H4 (cell line): Measurements from ENCODE around the gene ROS1. TPM values are rescaled to one million over a fixed set of nuclear protein-coding genes. Genes with fewer than 3 reads are reported as not detected.
A peak's percentile ranks its signal among the peaks of the same experiment; 100 is the strongest.
"Not testable (repeated sequence)": the region's sequence is repeated elsewhere in the genome, so short reads cannot be mapped to it uniquely, and the experiment has no call there.

ENCODE experiments used
- DNase-seq: peaks from one replicate; pipeline ENCODE4 v3.0.0-alpha.2; 2015; ENCODE audit warnings: low spot score
- total RNA-seq: library from RNA; depleted of rRNA; stranded (reverse); fragments of >200 nt; shearing (Covaris generic); gene quantifications from 2 replicates; pipeline ENCODE4 v1.2.3, GENCODE V29; 2014; rRNA removed

ROS1 gene
- total RNA-seq, 1 experiment from 2014 or later, result 0.70 TPM

- DNase-seq, result no peak
Observed at GRCh38 chr6:117267766-117268534, 157.8 kb downstream of the ROS1 start.

- DNase-seq, result no peak
Observed at GRCh38 chr6:117267054-117267347, 158.7 kb downstream of the ROS1 start.

GRCh38 chr6:117266257-117267053 lies 159.3 kb downstream of the ROS1 start:
- DNase-seq, result no peak

GRCh38 chr6:117265410-117266256 lies 160.1 kb downstream of the ROS1 start, which contains the start of gene VGLL2:
VGLL2 (plus strand) TSS chr6:117265558; CDS start chr6:117265764, 206 bp downstream.
- DNase-seq, result peak; percentile 32

GRCh38 chr6:117264692-117265409 lies 160.9 kb downstream of the ROS1 start:
- DNase-seq, result no peak

- no peak for DNase-seq
Observed at GRCh38 chr6:117264369-117264691, 161.4 kb downstream of the ROS1 start.

GRCh38 chr6:117263353-117263927 lies 162.3 kb downstream of the ROS1 start:
- no peak for DNase-seq

GRCh38 chr6:117262799-117263198 lies 162.9 kb downstream of the ROS1 start:
- no peak for DNase-seq

GRCh38 chr6:117253785-117254184 lies 172.0 kb downstream of the ROS1 start:
- DNase-seq, result no peak

GRCh38 chr6:117244979-117245378 lies 180.8 kb downstream of the ROS1 start:
- not testable (repeated sequence) for DNase-seq

GRCh38 chr6:117244571-117244970 lies 181.2 kb downstream of the ROS1 start:
- not testable (repeated sequence) for DNase-seq

Other genes with a start within 250 kb of the ROS1 start
- 0.08 and 0.50 TPM in 2 replicates for gene VGLL2, start 160.4 kb downstream of the ROS1 start, total RNA-seq
- gene DCBLD1, start 56.7 kb upstream of the ROS1 start, total RNA-seq, result 17.3 and 28.6 TPM in 2 replicates
- gene GOPC, start 176.6 kb upstream of the ROS1 start, total RNA-seq, result 16.0 and 22.1 TPM in 2 replicates
- gene NUS1, start 249.5 kb upstream of the ROS1 start, total RNA-seq, result 11.7 and 12.2 TPM in 2 replicates